GM19324 (cell line): ENCODE measurements around the gene PRKAR2B.
"Not testable (repeated sequence)": the region's sequence is repeated elsewhere in the genome, so short reads cannot be mapped to it uniquely, and the experiment has no call there.

Source experiments
- ATAC-seq: cut with Tn5 transposase; IDR thresholded peaks from one replicate; pipeline ENCODE4 v1.9.1; 2021; ENCODE audit warnings: mild to moderate bottlenecking, moderate library complexity; ENCODE audit not compliant: unreplicated experiment, low FRiP score

The PRKAR2B gene

GRCh38 chr7:107075863-107076574 lies 31.5 kb downstream of the PRKAR2B start:
- no peak for ATAC-seq

- ATAC-seq, result no peak
Observed at GRCh38 chr7:107076781-107077698, 32.5 kb downstream of the PRKAR2B start.

GRCh38 chr7:107077699-107078516 lies 33.4 kb downstream of the PRKAR2B start:
- no peak for ATAC-seq

DNA sequence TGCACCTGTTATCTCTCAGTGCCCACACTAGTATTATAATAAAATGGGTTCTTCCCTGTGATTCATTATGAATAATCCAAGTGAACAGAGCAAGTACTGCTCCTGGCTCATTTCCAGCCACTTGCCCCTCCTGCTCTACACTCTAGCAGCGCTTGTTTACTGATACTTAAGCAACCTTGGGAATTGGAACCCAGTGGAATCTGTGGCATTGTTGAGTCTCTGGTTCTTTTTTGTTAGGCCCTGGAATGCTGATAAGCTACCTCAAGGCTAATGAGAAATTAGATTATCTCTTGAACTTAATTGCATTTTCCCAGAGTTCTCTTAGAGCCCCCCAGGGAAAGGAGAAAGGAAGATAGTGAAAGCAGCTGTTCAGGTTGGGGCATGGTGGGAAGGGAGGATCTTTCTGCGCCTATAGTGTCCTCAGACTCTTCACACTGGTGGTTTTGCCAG lies 34.0 kb downstream of the PRKAR2B start:
- ATAC-seq, result no peak

DNA sequence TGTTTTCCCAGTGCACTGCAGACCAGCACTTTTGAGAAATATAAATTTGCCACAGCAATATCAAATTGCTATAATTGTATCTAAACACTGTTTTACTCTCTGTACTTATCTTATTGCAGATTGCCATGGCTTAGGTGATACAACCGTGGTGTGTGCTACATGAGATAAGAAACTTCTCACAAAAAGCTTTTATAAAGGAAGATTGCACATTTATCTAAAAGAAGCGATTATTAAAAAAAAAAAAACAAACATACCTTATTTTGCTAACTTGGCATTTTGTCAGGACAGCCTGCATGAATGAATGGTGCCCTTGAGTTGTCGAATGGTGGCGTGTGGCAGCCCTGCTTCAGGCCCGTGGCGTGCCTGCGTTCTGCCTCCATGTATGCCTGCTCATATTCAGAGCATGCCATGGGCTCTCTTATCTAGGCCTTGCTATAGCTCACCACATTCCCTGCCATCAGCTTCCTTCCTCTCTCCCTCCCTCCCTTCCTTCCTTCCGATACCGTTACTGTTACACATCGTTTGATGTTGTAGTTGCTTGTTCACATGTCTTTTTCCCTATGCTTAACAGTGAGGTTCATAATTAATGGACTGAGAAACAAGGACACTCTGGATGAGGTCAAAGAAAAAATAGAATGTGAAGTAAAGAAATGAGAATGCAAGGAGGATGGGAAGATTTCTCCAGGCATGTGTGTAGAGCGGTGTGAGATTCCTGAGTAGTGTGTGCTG lies 34.9 kb downstream of the PRKAR2B start:
- ATAC-seq, result no peak

GRCh38 chr7:107080099-107080505 lies 35.6 kb downstream of the PRKAR2B start:
- ATAC-seq, result no peak

DNA sequence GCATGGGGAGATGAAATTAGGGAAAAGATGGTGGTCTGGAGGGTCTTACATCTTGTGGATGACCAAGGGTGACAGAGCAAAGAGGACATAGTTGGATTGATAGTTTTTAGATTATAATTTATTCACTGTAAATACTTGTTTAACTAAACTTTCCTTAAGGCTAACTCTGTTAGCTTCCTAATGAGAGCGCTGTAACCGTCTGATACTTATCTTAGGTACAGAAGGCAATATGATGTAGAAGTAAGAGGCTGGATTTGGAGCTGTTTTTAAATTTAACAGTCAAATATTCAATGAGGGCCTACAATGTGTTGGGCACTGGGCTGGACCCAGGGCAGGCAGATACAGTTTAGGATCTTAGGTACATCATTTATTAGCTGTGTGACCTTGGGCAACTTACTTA lies 36.0 kb downstream of the PRKAR2B start:
- no peak for ATAC-seq

DNA sequence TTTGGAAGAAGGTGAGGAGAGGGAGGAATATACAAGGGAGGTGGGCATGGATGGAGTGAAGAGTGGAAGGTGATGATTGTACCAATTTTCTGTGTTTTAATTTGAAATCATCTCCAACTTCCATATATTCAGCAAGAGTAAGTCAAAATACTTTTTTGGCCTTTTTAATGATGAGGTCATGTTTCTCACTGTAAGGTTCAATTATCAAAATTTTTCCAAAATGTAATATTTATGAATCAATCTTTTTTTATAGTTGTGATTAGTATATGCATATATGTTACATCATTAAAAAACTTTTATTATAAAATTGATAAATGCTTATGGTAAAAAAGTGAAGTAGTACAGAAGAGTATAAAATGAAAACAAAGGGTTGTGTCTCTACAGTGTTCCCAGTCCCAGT lies 40.7 kb downstream of the PRKAR2B start:
- no peak for ATAC-seq

GRCh38 chr7:107089627-107090026 lies 45.1 kb downstream of the PRKAR2B start:
- no peak for ATAC-seq

- no peak for ATAC-seq
Observed at GRCh38 chr7:107090457-107090856, 46.0 kb downstream of the PRKAR2B start.

- no peak for ATAC-seq
Observed at GRCh38 chr7:107091306-107091705, 46.8 kb downstream of the PRKAR2B start.

GRCh38 chr7:107093671-107094070 lies 49.2 kb downstream of the PRKAR2B start:
- ATAC-seq, result not testable (repeated sequence)

GRCh38 chr7:107099154-107099553 lies 54.6 kb downstream of the PRKAR2B start:
- ATAC-seq, result not testable (repeated sequence)

DNA sequence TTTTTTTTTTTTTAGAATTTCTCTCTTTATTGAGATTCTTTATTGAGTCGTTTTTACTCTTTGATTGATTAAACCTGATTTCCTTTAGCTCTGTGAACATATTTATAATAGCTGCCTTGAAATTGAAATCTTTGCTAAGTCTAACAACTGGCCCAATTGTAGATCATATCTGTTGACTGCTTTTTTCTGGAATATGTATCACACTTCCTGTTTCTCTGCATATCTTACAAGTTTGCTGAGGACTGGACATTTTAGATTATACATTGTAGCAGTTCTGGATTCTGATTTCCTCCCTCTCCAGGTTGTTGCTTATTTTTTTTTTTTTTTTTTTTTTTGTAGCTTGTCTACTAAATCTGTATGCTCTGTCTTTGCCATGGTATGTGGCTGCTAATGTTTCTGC lies 56.3 kb downstream of the PRKAR2B start:
- ATAC-seq, result no peak

DNA sequence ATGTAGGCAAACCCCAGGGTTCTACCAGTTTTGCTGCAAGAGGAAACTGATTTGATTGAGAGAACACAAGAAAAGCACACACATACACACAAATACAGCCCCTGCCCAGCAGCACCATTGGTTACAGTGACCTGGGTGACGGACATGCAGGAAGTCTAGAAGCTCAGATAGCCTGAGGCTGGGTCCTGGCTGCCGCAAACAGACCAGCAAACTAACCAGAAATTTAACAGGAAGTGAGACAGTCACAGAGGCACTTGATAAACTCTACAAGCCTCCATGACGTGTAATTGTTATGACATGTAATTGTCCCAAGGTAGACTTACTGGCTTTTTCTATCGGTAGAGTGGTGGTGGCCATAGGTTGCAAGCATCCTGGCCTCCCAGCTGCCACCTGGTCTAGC lies 58.9 kb downstream of the PRKAR2B start:
- ATAC-seq, result no peak

DNA sequence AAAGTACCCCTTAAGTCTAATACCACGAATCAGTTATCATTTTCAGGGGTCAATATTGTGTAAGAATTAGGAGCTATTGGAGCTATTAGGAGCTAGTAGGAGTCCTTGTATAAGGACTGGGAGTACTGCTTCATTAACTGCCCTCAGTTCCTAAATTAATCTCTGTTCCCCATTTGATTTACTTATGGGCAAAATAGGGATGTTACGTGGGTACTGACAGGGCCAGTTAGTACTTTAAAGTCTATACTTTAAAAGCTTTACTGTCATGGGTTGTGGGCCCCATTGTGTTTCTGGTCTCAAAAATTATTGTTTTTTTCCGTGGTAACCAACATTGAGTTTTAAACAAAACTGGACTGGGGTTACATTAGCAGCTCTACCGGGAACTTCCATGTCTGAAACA lies 60.3 kb downstream of the PRKAR2B start:
- no peak for ATAC-seq

DNA sequence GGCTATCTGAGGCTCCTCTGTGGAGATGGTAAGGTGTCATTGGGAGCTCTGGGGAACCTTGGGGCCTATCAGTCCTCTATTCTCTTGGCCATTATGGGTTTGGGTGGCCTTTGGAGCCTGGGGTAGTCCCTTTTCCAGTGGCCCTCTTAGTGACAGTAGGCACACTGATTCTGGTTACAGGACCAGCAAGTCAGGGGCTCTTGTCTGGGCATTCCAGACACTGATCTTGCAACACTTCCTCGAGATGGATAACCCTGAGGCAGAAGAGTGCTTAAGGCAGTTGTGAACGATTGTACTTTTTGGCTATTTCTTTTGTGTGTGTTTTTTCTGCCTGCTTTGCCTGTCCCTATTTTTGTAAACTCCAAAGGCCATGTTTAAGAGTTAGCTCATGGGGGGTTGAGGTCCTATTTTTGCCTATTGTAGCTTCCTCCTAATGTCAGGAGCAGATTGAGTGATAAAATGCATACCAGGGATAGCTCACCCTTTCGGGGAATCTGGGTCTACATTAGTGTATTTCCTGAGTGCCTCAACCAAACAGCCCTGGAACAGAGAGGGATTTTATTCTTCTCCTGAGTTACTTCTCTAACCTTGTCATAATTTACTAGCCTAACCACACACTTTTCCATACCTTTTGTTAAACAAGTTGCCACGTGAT lies 61.2 kb downstream of the PRKAR2B start:
- no peak for ATAC-seq

GRCh38 chr7:107108793-107109371 lies 64.4 kb downstream of the PRKAR2B start:
- ATAC-seq, result no peak

DNA sequence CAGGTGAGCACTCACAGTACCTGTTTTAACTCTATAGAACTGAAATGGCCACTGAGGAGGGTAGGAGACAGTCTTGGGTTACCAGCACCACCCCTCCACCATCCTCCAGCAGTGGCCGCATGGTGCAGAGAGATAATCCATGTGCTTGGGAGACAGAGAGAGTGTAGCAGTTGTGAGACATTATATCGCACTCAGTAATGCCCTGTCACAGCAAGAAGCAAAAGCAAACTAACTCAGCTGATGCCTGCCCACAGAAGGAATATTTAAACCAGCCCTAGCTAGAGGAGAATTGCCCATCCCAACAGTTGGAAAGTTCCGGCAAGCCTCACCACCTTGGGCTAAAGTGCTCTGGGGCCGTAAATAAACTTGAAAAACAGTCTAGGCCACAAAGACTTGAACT lies 65.5 kb downstream of the PRKAR2B start:
- no peak for ATAC-seq
